Sigmoid colon (tissue), 4 donors: Measurements from ENCODE around the gene GPR39.

Source experiments
- CTCF ChIP-seq, 4 experiments: fragments of 450-650 bp in 3 of 4; fragments of 200-600 bp in 1 of 4; IDR thresholded peaks; one replicate each; pipeline ENCODE4 v1.5.1; 2016 to 2019; ENCODE audit warnings: antibody characterized with exemption in 4 of 4, mild to moderate bottlenecking in 3 of 4, moderate library complexity in 2 of 4
- EP300 ChIP-seq, 4 donors: sonication (generic); formaldehyde crosslinking; IDR thresholded peaks; one replicate each; pipeline ENCODE4 v1.6.1; 2017; ENCODE audit warnings: antibody characterized with exemption in 4 of 4
- POLR2A ChIP-seq, 2 donors: fragments of 450-650 bp; IDR thresholded peaks; one replicate each; pipeline ENCODE4 v1.6.1; 2016; ENCODE audit warnings: antibody characterized with exemption in 2 of 2, mild to moderate bottlenecking in 2 of 2, moderate library complexity in 2 of 2

DNA sequence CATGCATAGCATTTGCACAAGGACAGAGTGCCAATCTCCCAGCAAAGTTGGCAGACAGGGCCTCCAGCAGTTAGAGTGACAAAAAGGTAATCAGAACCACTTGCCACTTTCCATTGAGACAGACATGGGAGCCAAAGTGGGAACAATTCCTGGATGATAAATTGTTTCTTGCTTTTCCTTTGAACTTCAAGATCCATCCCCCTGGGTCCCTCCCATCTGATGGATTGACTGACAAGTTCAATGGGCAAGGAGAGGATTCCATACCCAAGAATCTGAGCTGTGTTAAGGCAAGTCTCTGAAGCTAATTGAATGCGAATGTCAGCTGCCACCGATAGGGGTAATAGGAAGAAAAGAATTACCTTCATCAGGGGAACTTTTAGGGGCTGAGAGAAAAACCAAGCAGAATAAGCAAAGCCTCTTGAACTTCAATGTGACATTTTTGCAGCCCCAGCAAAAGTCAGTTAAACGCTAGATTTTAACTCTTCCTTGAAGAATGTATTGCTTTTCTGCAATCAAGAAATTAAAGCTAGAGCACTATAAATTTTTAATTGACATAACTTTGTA is 156.9 kb downstream of the GPR39 start:
- no peak for TF ChIP-seq POLR2A (IDR thresholded peaks at IDR 0.05)
- no peak for TF ChIP-seq EP300 (IDR thresholded peaks at IDR 0.05)
- TF ChIP-seq CTCF (IDR thresholded peaks at IDR 0.05), result no peak
